ENCODE data around the gene AFF1. TPM values are rescaled to one million over a fixed set of nuclear protein-coding genes. Genes with fewer than 3 reads are reported as not detected.

The AFF1 gene
- total RNA-seq, 1 donor from 2014 or later = 77.8 TPM

GRCh38 chr4:87114245-87115062 is 179.6 kb downstream of the AFF1 start:
- DNase-seq (peak; percentile 49), ATAC-seq (peak; percentile 53)
- intact Hi-C loops (cut with micrococcal nuclease) = no loop called here

- intact Hi-C loops (cut with micrococcal nuclease) = no loop called here
- ATAC-seq (no peak), DNase-seq (no peak)
Observed at GRCh38 chr4:87116231-87116630, 181.4 kb downstream of the AFF1 start.

DNA sequence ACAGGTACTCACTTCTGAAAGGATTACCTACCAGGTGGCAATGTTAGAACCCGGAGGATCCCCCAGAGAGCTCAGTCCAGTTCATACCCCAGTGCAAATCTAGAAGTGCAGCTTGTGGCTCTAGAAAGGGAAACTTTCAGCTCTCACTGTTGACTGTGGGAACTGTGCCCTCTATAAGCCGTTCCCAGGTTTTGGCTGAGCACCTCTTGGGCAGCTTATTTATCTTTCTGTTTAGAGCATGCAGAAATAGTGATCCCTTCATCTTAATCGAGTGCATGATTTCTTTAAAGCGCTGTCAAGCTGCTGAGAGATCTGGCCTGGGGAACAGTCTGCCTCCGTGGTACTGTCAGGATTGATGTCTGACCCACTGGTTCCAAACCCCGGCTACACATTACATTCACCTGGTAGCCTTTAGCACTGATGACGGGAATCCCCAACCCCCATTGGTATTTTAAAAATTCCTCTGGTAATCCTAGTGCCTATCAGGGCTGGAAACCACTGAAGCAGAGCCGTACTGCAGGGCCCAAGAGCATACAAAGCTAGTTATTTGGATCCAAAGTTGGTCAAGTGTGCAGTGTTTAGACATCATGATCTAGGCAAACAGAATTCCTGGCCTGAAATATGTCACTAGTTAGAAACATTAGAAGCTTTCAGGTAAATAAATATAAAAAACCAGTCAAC is 182.4 kb downstream of the AFF1 start:
- intact Hi-C loops (cut with micrococcal nuclease) = no loop called here
- peak; percentile 8 for ATAC-seq
- no peak for DNase-seq

DNA sequence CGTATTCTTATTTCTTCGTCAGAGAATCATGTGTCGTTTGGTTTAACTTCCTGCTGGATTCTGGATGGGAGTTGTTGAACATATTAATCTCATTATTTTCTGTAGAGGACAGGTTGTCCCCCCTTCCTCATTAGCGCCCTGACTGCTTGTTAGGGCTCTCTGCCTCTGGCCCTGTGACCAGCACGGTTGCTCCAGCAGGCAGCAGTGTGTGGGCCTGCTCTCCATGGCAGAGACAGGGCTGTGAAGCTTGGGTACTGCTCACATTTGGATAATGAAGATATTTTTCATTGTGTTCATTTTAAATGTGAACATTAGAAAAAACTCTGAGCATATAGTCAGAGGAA is 182.9 kb downstream of the AFF1 start:
- intact Hi-C loops (cut with micrococcal nuclease) = no loop called here
- ATAC-seq (no peak), DNase-seq (no peak)

- DNase-seq (no peak), ATAC-seq (no peak)
- intact Hi-C loops (cut with micrococcal nuclease) = no loop called here
Observed at GRCh38 chr4:87118421-87118820, 183.6 kb downstream of the AFF1 start.

DNA sequence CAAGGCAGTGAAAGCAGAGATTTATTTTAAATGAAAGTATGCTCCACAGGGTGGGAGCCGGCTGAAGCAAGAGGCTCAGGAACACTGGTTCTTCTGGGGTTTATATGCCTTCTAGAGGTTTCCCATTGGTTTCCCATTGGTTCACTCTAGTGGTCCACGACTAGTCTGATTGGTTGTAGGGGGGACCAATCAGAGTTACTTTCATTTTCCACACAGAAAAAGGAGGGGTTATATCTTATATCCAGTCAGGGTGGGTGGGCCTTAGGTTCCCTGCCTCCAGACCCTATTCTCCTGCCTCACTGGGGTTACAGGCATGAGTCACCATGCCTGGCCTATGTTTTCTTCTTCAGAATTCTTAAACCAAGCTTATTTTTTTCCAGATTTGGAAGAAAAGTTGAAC is 184.0 kb downstream of the AFF1 start:
- intact Hi-C loops (cut with micrococcal nuclease) = no loop called here
- DNase-seq (no peak), ATAC-seq (peak; percentile 3)

DNA sequence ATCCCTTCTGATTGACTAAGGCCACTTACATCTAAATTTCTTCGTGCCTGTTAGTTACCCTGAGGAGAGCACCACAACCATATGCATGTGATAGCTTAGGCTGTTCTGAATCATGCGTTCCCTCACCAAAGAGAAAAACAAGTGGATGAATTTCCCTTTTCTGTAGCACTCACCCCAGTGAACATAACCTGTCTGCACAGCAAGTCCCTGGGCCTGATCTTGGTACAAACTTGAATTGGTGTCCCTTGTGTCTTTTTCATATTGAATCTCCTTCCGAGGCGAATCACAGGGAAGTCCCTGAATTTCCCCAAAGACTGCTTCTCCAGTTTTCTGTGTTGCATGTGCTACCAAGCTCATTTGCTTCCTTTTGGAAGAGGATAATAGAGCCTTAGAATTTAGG is 185.2 kb downstream of the AFF1 start:
- DNase-seq = no peak
- ATAC-seq = peak; percentile 4
- intact Hi-C loops (cut with micrococcal nuclease) = loop anchor here (10.0 kb wide), 1 partner anchor 1365 kb away; no protein-coding TSS in a partner anchor

DNA sequence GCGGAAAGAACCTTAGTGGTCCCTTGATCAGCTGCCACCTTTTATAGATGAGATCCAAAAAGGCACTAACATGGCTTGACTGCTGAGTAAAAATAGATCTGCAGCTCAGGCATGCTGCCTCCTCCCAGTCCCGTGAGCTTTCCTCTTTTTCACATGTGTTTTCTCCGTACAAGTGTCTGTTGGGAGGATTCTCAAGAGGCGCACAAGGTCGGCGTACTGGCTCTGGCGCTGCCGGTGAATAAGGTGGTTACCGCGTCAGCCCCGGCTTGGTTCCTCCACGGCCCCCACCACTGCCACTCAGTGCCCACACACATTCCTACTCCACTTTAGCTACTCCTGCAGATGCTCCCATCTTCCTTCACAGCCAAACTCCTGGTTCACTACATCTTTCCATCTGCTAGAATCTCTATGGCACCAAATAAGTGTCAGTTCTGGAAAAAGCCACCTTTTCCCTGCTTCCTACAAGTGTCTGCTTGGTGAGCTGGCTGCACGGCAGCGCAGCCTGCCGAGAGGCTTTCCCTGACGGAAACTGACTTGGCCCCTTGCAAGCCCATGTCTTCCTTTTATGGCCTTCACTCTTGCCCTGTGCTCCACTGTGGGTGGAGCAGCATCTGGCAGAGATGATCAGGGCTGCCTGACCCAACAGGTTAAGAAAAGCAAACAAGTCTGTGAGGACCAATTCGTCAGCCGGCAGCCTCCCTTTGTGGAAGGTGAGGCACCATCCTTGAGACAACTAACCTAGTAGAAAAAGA is 185.8 kb downstream of the AFF1 start:
- intact Hi-C loops (cut with micrococcal nuclease) = loop anchor here (10.0 kb wide), 1 partner anchor 1364 kb away; no protein-coding TSS in a partner anchor
- peak; percentile 86 for ATAC-seq
- DNase-seq = peak; percentile 52

- DNase-seq (no peak), ATAC-seq (peak; percentile 28)
- intact Hi-C loops (cut with micrococcal nuclease) = loop anchor here (10.0 kb wide), 1 partner anchor 1363 kb away; no protein-coding TSS in a partner anchor
Observed at GRCh38 chr4:87121341-87122065, 186.7 kb downstream of the AFF1 start.

DNA sequence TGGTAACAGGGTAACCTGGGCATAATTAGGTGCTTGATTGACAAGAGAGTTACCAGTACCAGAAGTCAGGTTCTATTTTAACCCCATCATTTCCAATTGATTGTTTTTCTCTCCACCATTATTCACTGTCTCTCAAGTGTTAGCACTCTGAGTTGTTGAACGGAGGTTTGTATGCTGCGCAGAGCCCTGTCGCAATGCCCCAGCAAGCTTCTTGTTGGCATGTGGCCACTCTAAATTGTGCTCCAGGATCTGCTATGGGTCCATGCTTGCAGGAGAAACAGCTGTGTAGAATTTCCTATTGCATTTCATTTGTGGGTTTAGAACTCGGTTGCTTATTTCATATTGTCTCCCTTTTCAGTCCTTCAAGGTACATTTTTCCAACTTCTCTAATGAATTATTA is 187.4 kb downstream of the AFF1 start:
- DNase-seq = no peak
- no peak for ATAC-seq
- intact Hi-C loops (cut with micrococcal nuclease) = loop anchor here (10.0 kb wide), 1 partner anchor 1363 kb away; no protein-coding TSS in a partner anchor

DNA sequence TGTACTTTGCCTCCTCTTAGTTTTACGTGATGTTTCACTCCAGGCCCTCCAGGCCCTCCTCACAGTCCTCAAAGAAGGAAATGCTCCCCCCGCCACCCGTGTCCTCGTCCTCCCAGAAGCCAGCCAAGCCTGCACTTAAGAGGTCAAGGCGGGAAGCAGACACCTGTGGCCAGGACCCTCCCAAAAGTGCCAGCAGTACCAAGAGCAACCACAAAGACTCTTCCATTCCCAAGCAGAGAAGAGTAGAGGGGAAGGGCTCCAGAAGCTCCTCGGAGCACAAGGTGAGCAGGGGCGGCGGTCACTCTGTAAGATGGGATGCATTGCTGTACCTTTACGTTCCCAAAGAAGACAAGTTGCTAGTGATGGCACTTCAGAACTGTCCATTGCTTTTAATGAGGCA is 191.2 kb downstream of the AFF1 start:
- ATAC-seq = no peak
- intact Hi-C loops (cut with micrococcal nuclease) = loop anchor here (10.0 kb wide), 1 partner anchor 1359 kb away; no protein-coding TSS in a partner anchor

DNA sequence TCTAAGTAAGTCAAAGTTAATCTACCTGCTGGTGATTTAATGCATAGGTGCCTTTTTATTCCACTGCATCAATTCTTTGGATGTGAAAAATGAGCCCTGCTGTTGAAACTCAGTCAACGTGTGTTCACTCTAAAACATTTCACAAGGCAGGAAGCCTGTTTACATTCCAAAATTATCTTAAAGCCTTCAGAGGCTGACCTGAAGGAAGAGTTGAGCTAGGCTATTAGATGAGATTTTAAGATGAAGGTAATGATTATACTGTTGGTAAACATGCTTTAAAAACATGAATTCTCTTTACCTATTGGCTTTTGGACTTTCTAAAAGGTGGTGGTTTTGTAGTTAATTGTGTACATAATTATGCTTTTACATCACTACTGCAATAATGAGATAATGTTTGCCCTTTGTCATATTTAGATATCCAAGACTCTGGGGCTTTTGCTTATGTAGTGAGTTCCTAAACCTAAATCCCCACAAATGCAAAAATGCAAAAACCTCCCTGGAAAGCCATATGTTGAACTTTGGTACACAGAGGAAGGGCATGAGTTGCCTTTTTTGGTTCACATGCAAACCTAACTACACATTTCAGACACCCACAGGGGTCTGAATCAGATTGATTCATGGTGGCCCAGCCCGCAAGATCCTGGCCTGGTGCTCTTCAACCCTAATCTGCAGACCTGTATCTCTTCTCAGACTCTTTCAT is 193.3 kb downstream of the AFF1 start:
- intact Hi-C loops (cut with micrococcal nuclease) = loop anchor here (10.0 kb wide), 1 partner anchor 1357 kb away; no protein-coding TSS in a partner anchor

More for the DNA sequence above, 191.2 kb downstream of the AFF1 start:
- no peak for DNase-seq

DNA sequence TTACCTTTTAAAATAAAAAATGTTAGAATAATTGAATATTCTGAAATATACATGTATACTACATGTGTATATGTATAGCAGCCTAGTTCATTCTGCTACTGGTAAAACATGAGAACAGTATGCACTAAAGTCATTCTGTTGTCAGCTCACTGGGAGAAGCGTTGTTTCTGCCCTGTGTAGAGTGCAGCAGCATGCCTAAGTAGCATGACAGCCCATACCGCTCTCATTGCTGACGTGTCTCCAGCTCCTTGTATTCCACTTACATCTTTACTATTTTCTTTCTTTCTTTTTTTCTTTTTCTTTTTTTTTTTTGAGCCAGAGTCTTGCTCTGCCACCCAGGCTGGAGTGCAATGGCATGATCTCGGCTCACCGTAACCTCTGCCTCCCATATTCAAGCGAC is 194.9 kb downstream of the AFF1 start:
- no peak for ATAC-seq
- intact Hi-C loops (cut with micrococcal nuclease) = loop anchor here (10.0 kb wide), 1 partner anchor 1355 kb away; no protein-coding TSS in a partner anchor

More for the DNA sequence above, 193.3 kb downstream of the AFF1 start:
- ATAC-seq (no peak), DNase-seq (no peak)

GRCh38 chr4:87130985-87131703 is 196.3 kb downstream of the AFF1 start:
- no peak for ATAC-seq
- no peak for DNase-seq
- intact Hi-C loops (cut with micrococcal nuclease) = no loop called here

More for the DNA sequence above, 194.9 kb downstream of the AFF1 start:
- no peak for DNase-seq

- no peak for DNase-seq
- ATAC-seq = no peak
Observed at GRCh38 chr4:87132035-87132434, 197.2 kb downstream of the AFF1 start.

GRCh38 chr4:87133183-87133582 is 198.4 kb downstream of the AFF1 start:
- peak; percentile 76 for ATAC-seq
- no peak for DNase-seq
- intact Hi-C loops (cut with micrococcal nuclease) = no loop called here

More at GRCh38 chr4:87132035-87132434, 197.2 kb downstream of the AFF1 start:
- intact Hi-C loops (cut with micrococcal nuclease) = no loop called here

DNA sequence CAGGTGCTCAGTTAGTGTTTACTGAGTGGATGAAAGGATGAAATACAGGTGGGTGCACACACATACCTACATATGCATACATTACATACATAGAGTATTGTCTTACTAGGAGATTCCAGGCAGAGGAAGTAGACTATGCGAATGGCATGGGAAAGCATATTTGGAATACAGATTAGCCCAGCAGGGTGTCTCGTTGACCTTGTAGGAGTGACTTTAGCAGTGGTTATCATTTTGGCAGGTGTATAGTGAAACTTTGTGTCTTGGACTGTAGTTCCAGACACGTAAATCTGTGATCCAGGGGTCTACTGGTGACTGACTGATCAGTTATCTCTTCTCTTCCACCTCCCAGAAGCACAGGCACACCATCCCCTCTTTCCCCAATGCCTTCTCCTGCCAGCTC is 199.3 kb downstream of the AFF1 start:
- DNase-seq = no peak
- intact Hi-C loops (cut with micrococcal nuclease) = no loop called here
- ATAC-seq = peak; percentile 60

- DNase-seq (no peak), ATAC-seq (peak; percentile 69)
- intact Hi-C loops (cut with micrococcal nuclease) = no loop called here
Observed at GRCh38 chr4:87141428-87141827, 206.6 kb downstream of the AFF1 start.

Measured in left ventricle myocardium superior (tissue), 1 donor.